Mesodermal cell (in vitro differentiated cells): Measurements from ENCODE around the gene GRK2.
A peak's percentile ranks its signal among the peaks of the same experiment; 100 is the strongest.

Experiments
- H3K27ac ChIP-seq: 2 replicates; pipeline ENCODE4 v1.7.0; 2013; ENCODE audit warnings: mild to moderate bottlenecking, low read depth, low read length, moderate library complexity; ENCODE audit not compliant: severe bottlenecking
- H3K36me3 ChIP-seq: 2 replicates; pipeline ENCODE4 v1.7.1; 2013; ENCODE audit warnings: mild to moderate bottlenecking, low read length, moderate library complexity; ENCODE audit not compliant: control insufficient read depth, insufficient read depth
- H3K4me1 ChIP-seq: one replicate; pipeline ENCODE4 v1.7.1; 2013; ENCODE audit warnings: mild to moderate bottlenecking, low read length; ENCODE audit not compliant: insufficient read depth, control insufficient read depth, poor library complexity, severe bottlenecking
- H3K4me3 ChIP-seq: 2 replicates; pipeline ENCODE4 v1.7.0; 2013; ENCODE audit warnings: low read length, control low read depth, mild to moderate bottlenecking; ENCODE audit not compliant: insufficient read depth, poor library complexity, severe bottlenecking; ENCODE audit errors: extremely low read depth
- H3K9me3 ChIP-seq: 2 replicates; pipeline ENCODE4 v1.7.1; 2013; ENCODE audit warnings: mild to moderate bottlenecking, low read length, moderate library complexity; ENCODE audit not compliant: control insufficient read depth
- WGBS, 2 experiments: methylation state at CpG; one replicate each; pipeline ENCODE4 v1.1.5; 2013; ENCODE audit warnings: missing lambda C conversion rate in 2 of 2; ENCODE audit not compliant: insufficient coverage in 2 of 2; 5-methylcytosine and 5-hydroxymethylcytosine counted together

The GRK2 gene

GRCh38 chr11:67271541-67272284 lies 5.4 kb downstream of the GRK2 start:
- Histone ChIP-seq H3K36me3 (peaks cover 24% of the 10 kb centered on the region), H3K9me3 (no peaks in the 10 kb centered on the region), H3K4me3 (no peak overlapping the region), H3K4me1 (peaks cover 38% of the 10 kb centered on the region), H3K27ac (no peak overlapping the region)
- 87 to 89% methylated on average over 18 to 19 of the region's 19 CpGs for WGBS, 2 experiments

- H3K4me3 ChIP-seq = no peak overlapping the region
- H3K9me3 ChIP-seq = no peaks in the 10 kb centered on the region
- H3K27ac ChIP-seq = no peak overlapping the region
- WGBS, 2 experiments = 95 to 97% methylated on average over 23 of the region's 23 CpGs
- H3K4me1 ChIP-seq = peaks cover 45% of the 10 kb centered on the region
- peaks cover 24% of the 10 kb centered on the region for H3K36me3 ChIP-seq
Measured at GRCh38 chr11:67272327-67273259, 6.3 kb downstream of the GRK2 start.

- H3K27ac ChIP-seq = no peak overlapping the region
- H3K4me1 ChIP-seq = peaks cover 43% of the 10 kb centered on the region
- H3K9me3 ChIP-seq = no peaks in the 10 kb centered on the region
- no peak overlapping the region for H3K4me3 ChIP-seq
- peaks cover 21% of the 10 kb centered on the region for H3K36me3 ChIP-seq
- 94 to 95% methylated on average over 10 of the region's 14 CpGs for WGBS, 2 experiments
Measured at GRCh38 chr11:67273260-67273990, 7.2 kb downstream of the GRK2 start.

GRCh38 chr11:67274768-67275605 lies 8.7 kb downstream of the GRK2 start:
- H3K9me3 ChIP-seq = no peaks in the 10 kb centered on the region
- H3K4me1 ChIP-seq = peaks cover 29% of the 10 kb centered on the region
- WGBS, 2 experiments = 93 to 97% methylated on average over 29 to 33 of the region's 35 CpGs

GRCh38 chr11:67275606-67276409 lies 9.5 kb downstream of the GRK2 start:
- peaks cover 20% of the 10 kb centered on the region for H3K4me1 ChIP-seq
- H3K36me3 ChIP-seq = peaks cover 38% of the 10 kb centered on the region
- no peak overlapping the region for H3K27ac ChIP-seq
- 95 to 96% methylated on average over 12 to 15 of the region's 17 CpGs for WGBS, 2 experiments
- no peak overlapping the region for H3K4me3 ChIP-seq
- no peaks in the 10 kb centered on the region for H3K9me3 ChIP-seq

More at GRCh38 chr11:67274768-67275605, 8.7 kb downstream of the GRK2 start:
- H3K36me3 ChIP-seq = peaks cover 29% of the 10 kb centered on the region
- no peak overlapping the region for H3K27ac ChIP-seq
- H3K4me3 ChIP-seq = no peak overlapping the region

GRCh38 chr11:67276781-67277230 lies 10.5 kb downstream of the GRK2 start:
- Histone ChIP-seq H3K4me3 (no peak overlapping the region), H3K9me3 (no peaks in the 10 kb centered on the region), H3K27ac (peak overlapping the region; percentile 76), H3K36me3 (peaks cover 46% of the 10 kb centered on the region), H3K4me1 (peaks cover 14% of the 10 kb centered on the region)
- 79 to 80% methylated on average over 12 to 15 of the region's 16 CpGs for WGBS, 2 experiments

GRCh38 chr11:67277231-67277961 lies 11.1 kb downstream of the GRK2 start:
- Histone ChIP-seq H3K4me3 (no peak overlapping the region), H3K9me3 (no peaks in the 10 kb centered on the region), H3K36me3 (peaks cover 50% of the 10 kb centered on the region), H3K4me1 (peaks cover 14% of the 10 kb centered on the region), H3K27ac (peak overlapping the region; percentile 76)
- WGBS, 2 experiments = 57 to 72% methylated on average over 17 to 23 of the region's 24 CpGs

GRCh38 chr11:67278135-67278938 lies 12.1 kb downstream of the GRK2 start:
- Histone ChIP-seq H3K4me3 (no peak overlapping the region), H3K9me3 (no peaks in the 10 kb centered on the region), H3K4me1 (peaks cover 14% of the 10 kb centered on the region), H3K27ac (no peak overlapping the region), H3K36me3 (peaks cover 55% of the 10 kb centered on the region)
- 97 to 99% methylated on average over 10 to 14 of the region's 14 CpGs for WGBS, 2 experiments
